GM12801 (cell line): Measurements from ENCODE around the gene CDKAL1.

Experiments
- CTCF ChIP-seq: IDR thresholded peaks from one replicate; pipeline ENCODE4 v1.5.1; 2011; ENCODE audit warnings: control low read depth; ENCODE audit not compliant: insufficient read length; ENCODE audit errors: extremely low read depth

Gene CDKAL1

DNA sequence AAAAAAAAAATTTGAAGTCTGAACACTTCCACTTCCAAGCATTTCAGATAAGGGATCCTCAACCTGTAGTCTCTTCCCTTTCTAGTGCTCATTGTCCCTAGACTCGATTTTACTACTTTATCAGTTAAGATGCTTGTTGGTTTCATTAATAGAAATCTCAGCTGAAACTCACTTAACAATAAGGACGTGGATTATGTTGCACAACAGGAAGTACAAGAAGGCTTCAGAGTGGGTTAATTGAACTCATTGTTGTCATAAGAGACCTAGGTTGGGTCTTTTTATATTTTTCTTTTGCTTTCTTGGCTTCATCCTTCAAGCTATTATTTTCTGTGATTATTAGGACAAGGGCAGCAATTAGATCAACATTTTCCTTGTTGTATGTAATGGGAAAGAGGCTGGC, 175.2 kb downstream of the CDKAL1 start:
- no peak for TF ChIP-seq CTCF

- no peak for TF ChIP-seq CTCF
Measured at GRCh38 chr6:20710341-20710740, 176.1 kb downstream of the CDKAL1 start.

GRCh38 chr6:20711518-20711917, 177.3 kb downstream of the CDKAL1 start:
- TF ChIP-seq CTCF, result no peak

GRCh38 chr6:20712011-20712410, 177.8 kb downstream of the CDKAL1 start:
- TF ChIP-seq CTCF, result no peak

DNA sequence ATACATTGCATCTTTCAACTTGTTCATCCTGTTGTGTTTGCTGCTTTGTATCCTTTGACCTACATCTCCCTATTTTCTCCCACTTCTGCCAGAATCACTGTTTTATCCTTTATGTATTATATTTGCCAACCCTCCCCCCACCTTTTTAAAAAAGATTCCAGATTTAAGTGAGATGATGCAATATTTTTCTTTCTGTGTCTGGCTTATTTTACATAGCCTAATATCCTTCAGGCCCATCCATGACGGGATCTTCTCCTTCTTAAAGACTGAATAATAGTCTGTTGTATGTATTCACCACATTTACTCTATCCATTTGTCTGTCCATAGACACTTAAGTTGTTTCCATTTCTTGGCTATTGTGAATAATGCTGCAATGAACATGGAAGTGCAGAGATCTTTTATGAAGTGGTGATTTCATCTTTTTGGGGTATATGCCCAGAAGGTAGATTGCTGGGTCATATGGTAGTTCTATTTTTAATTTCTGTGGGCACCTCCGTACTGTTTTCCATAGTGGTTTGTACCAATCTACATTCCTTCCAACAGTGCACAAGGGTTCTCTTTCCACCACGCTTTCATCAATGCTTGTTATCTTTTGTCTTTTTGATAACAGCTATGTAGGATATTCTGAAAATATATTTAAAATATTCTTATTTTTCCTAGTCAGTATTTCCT, 181.0 kb downstream of the CDKAL1 start:
- TF ChIP-seq CTCF, result no peak

GRCh38 chr6:20716865-20717264, 182.6 kb downstream of the CDKAL1 start:
- TF ChIP-seq CTCF, result no peak

- no peak for TF ChIP-seq CTCF
Measured at GRCh38 chr6:20717743-20718142, 183.5 kb downstream of the CDKAL1 start.
